Glomerular endothelial cell (primary cell): ENCODE measurements around the gene ANKMY1. TPM values are rescaled to one million over a fixed set of nuclear protein-coding genes. Genes with fewer than 3 reads are reported as not detected.
A peak's percentile ranks its signal among the peaks of the same experiment; 100 is the strongest.
"Not testable (repeated sequence)": the region's sequence is repeated elsewhere in the genome, so short reads cannot be mapped to it uniquely, and the experiment has no call there.

Experiments used
- DNase-seq: peaks from one replicate; pipeline ENCODE4 v3.0.0-alpha.2; 2011; ENCODE audit warnings: low read depth, low spot score; ENCODE audit errors: extremely low read depth
- total RNA-seq: library from RNA; depleted of rRNA; stranded (reverse); fragments of >200 nt; gene quantifications from 2 replicates; pipeline ENCODE4 v1.2.3, GENCODE V29; 2015

The ANKMY1 gene
- total RNA-seq, 1 donor from 2014 or later: 8.3 TPM

- DNase-seq: no peak
These were observed 11.1 kb upstream of the ANKMY1 start for GRCh38 chr2:240568678-240569522.

DNA sequence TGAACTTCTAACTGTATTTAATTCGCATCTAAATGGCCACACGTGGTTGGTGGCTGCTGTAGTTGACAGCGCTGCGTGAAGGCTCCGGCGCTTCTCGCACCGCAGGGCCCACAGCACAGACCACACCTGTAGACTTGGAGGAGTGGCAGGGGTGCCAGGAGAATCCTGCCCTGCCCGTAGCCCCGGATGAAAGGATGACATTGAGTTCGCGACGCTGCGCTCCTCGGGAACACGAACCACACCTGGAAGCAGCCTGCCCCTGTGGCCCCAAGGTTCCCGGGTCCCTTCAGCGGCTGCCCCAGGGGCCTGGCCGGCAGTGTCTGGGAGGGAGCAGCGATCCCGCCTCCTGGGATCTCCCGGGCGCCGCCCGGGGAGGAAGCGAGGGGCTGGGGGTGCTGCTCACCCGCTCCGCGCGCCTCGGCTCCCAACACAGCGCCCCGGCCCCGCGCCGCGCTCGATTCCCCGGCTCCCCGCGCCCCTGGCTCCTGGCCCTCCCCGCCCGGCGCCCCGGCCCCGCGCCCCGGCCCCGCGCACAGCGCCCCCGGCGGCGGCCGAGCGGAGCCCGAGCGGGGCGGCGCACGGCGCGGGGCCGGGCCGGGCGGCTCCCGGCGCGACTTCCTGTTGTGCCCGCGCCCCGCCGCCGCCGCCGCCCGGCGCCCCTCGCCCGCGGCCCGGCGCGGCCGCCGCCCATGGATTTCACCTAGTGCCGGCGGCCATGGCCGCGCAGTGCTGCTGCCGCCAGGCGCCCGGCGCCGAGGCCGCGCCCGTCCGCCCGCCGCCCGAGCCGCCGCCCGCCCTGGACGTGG is 10.3 kb upstream of the ANKMY1 start, which contains the start of gene RNPEPL1:
RNPEPL1 (plus strand) TSS at position 613 of the 806 bp plus-strand sequence; CDS start at position 716, 103 bp downstream.
- DNase-seq: no peak

GRCh38 chr2:240567137-240567871 is 9.5 kb upstream of the ANKMY1 start:
- DNase-seq: no peak

DNA sequence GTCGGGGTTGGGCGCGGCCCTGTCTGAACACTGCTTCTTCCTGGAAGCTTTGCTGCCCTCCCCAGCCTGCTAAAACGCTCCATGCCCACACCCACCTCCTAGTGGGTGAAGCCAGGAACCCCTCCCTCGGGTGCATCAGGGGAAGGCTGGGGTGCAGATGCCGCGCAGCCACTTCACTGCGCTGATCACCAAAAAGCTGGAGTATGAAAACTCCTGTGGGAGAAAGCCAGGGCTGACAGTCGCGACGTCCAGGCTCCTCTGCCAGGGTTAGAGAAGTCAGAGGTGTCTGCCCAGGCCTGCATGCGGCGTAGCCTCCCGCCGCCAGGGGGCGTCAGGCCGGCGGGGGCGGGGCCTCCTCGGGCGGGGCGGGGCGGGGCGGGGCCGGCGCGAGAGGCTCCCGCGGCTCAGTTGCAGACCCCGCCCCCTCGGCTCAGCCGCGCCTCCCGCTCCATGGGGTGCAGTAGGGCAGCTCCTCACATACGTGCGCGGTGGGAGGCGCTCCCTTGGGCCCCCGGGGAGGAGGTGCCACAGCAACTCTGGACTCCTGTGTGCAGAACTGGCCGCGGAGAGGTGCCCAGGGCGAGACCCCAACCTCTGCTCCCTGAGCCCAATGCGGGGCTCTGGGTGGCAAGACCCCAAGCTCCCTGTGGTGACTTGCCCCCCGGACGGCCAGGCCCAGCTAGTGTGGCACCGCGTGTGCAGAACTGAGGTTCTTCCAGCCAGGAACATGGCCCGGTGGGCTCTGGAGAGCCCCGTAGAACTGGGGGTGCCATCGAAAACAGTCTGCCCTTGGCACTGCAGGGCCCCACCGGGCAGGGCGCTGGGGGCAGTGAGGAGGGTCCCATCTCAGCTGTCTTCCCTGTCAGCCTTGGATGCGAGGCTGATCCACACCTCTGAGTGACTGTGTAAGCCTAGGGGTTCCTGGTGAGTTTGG is 8.7 kb upstream of the ANKMY1 start:
- no peak for DNase-seq

DNA sequence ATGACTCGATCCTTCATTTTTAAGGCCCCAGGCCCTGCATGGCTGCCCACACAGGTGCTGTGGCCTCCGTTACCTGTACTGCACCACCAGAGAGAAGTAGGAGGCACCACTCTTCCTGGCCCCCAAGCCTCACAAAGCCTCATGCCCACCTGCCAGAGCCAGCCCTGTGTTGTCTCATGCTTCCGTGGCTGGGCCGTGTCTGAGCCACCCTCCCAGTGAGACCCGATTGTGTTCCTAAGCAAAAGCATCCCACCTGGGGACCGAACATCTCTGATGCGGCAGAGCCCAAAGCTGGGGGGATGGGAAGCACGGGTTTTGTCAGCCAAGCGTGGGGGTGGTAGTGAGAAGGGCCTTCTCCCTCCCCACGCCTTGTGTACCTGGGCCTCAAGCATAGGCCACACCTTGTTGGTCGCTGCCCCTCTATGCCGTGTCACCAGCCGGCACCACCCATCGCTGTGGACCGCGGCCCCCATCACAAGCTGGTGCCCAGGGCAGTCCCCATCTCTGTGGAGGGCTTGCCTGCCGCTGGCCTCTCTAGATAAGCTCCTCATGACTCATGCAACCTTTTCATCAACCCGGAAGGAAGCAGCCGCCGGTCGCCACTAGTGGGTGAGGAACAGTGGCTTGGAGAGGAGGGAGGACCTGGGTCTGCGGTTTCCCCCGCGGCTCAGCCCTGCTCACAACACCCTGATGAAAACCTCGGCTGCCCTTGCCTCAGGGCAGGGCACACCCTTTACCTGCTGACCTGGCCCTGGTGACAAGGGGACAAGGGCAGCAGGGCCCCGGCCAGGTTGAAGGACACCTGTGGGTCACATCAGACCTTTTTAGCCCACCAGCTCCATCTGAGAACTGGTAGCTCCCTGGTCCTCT is 7.8 kb upstream of the ANKMY1 start:
- no peak for DNase-seq

DNA sequence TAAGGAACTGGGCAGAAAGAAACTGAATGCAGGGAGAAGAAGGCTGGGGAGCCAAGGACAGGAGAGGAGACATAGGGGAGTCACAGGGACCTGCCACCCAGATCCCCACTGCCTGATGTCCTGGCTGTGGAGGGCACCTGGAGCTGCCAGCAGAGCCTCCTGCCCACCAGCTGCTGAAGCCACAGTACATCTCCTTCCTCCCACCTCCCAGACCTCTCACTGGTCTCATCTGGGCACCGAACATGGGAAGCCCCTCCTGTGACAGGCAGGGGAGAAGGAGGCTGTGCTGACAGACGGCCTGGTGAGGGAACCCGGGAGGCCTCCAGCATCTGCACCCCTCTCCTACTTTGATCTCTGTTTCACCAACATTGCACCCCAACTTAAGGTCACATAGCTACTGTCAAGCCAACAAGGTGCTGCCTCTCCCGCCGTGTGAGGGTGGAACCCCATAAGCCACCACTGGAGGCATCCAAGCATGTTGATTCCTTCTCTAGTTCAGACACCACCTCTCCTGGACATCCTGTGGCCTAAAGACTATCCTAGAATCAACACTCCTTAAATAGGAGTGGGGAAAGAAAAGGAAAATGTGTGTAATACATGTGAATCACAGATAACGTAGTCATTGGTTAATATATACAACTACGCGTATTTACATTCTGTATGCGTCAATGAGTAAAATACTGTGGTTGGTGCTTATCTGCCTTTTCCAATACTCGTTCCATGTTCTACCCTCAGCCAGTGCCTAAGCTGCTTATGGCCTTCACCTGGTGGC is 7.0 kb upstream of the ANKMY1 start:
- no peak for DNase-seq

GRCh38 chr2:240563951-240564560 is 6.3 kb upstream of the ANKMY1 start:
- DNase-seq: no peak

DNA sequence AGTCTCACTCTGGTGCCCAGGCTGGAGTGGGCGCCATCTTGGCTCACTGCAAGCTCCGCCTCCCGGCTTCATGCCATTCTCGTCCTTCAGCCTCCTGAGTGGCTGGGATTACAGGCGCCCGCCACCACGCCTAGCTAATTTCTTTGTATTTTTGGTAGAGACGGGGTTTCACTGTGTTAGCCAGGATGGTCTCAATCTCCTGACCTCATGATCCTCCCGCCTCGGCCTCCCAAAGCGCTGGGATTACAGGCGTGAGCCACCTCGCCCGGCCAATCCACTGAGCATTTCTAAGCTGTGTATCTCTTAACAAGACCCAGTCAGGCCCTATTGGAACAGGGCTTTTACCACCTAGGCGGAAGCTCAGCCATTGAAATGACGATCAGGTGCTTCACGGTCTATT is 5.4 kb upstream of the ANKMY1 start:
- not testable (repeated sequence) for DNase-seq

DNA sequence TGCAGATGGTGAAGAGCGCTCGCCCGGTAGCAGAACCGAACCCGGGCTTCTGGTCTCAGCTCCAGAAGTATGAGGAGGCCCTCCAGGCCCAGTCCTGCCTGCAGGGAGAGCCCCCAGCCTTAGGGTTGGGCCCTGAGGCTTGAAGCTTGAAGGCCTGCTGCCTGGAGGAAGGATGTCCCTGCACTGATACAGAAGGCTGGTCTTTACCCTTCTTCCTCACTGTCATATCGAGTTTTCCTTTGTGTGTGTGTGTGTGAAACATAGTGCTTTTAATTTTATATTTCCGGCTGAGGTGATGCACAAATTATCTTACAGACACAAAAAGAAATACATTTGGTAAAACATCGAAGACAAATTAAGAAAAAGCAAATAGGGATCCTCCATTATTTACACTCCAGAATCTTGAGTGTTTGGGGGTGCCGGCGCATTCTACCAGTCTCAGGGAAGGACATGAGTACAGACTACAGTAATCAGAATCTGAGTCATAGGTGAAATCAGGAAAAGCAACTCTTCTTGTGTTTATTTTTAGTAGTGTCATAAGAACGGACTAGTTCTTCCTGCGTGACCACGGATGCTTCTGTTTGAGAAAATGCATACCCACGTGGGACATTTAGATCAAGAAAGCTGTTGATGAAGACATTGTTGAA is 3.7 kb upstream of the ANKMY1 start:
- DNase-seq: no peak

GRCh38 chr2:240560480-240561324 is 2.9 kb upstream of the ANKMY1 start:
- peak; percentile 75 for DNase-seq

- DNase-seq: no peak
These were observed 2.3 kb upstream of the ANKMY1 start, which contains the start of gene DUSP28 for GRCh38 chr2:240560084-240560479. TSS of gene DUSP28 (plus strand) at chr2:240560357. CDS start at chr2:240560685, 328 bp downstream.

- DNase-seq: no peak
These were observed 1.5 kb upstream of the ANKMY1 start for GRCh38 chr2:240559286-240559685.

GRCh38 chr2:240558236-240558761 is 511 bp upstream of the ANKMY1 start:
- DNase-seq: no peak

- no peak for DNase-seq
These were observed 562 bp downstream of the ANKMY1 start for GRCh38 chr2:240557101-240557751.

DNA sequence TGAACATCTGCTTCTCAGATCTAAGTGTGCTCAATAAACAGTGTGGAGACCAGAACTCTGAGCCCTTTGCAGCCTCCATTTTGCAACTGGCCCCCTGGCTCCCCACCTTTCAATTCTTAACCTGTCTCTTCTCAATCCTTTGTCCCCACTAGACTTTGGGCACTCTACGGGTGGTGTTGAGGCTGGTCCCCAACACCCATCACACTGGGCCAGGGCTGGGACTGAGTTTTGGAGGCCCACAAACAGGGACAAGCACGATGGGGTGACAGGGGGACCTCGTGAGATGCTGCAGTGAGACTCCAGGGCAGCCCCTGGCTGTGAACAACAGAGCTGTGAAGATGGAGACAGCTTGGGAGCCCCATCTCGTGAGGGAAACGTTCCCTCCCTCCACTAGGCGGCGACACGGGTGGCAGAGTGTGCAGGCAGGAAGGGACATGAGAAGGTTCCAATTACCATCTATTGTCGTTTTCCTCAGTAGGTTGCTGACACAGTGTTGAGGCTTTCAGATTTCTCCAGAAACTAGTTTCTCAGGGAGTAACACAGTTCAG is 1.2 kb downstream of the ANKMY1 start:
- DNase-seq: no peak
